ENCODE measurements around the gene PLXNB3. TPM values are rescaled to one million over a fixed set of nuclear protein-coding genes. Genes with fewer than 3 reads are reported as not detected.
"Not testable (repeated sequence)": the region's sequence is repeated elsewhere in the genome, so short reads cannot be mapped to it uniquely, and the experiment has no call there.

PLXNB3 gene
- polyA plus RNA-seq, 3 donors, result 1.0 to 2.0 (median 1.2) TPM

GRCh38 chrX:153802513-153803045 is 38.5 kb downstream of the PLXNB3 start:
- DNase-seq (ENCODE audit: extremely low read depth in 1 of 11, low read depth in 9 of 11, low spot score in 4 of 11), result no peak

- no peak for DNase-seq (ENCODE audit: extremely low read depth in 1 of 11, low read depth in 9 of 11, low spot score in 4 of 11)
These were observed 39.4 kb downstream of the PLXNB3 start for GRCh38 chrX:153803211-153804099.

GRCh38 chrX:153804100-153804595 is 40.1 kb downstream of the PLXNB3 start:
- no peak for DNase-seq (ENCODE audit: extremely low read depth in 1 of 11, low read depth in 9 of 11, low spot score in 4 of 11)

- no peak for DNase-seq (ENCODE audit: extremely low read depth in 1 of 11, low read depth in 9 of 11, low spot score in 4 of 11)
These were observed 40.6 kb downstream of the PLXNB3 start for GRCh38 chrX:153804621-153805020.

- DNase-seq (ENCODE audit: extremely low read depth in 1 of 11, low read depth in 9 of 11, low spot score in 4 of 11), result no peak
These were observed 41.4 kb downstream of the PLXNB3 start for GRCh38 chrX:153805436-153805835.

GRCh38 chrX:153806999-153807575 is 43.0 kb downstream of the PLXNB3 start:
- no peak for DNase-seq (ENCODE audit: extremely low read depth in 1 of 11, low read depth in 9 of 11, low spot score in 4 of 11)

GRCh38 chrX:153807976-153808375 is 43.9 kb downstream of the PLXNB3 start:
- no peak for DNase-seq (ENCODE audit: extremely low read depth in 1 of 11, low read depth in 9 of 11, low spot score in 4 of 11)

GRCh38 chrX:153812220-153812619 is 48.2 kb downstream of the PLXNB3 start:
- DNase-seq (ENCODE audit: extremely low read depth in 1 of 11, low read depth in 9 of 11, low spot score in 4 of 11), result no peak

- no peak for DNase-seq (ENCODE audit: extremely low read depth in 1 of 11, low read depth in 9 of 11, low spot score in 4 of 11)
These were observed 49.1 kb downstream of the PLXNB3 start for GRCh38 chrX:153813161-153813560.

- no peak for DNase-seq (ENCODE audit: extremely low read depth in 1 of 11, low read depth in 9 of 11, low spot score in 4 of 11)
These were observed 50.7 kb downstream of the PLXNB3 start for GRCh38 chrX:153814591-153815315.

GRCh38 chrX:153816831-153817690 is 53.0 kb downstream of the PLXNB3 start:
- no peak for DNase-seq (ENCODE audit: extremely low read depth in 1 of 11, low read depth in 9 of 11, low spot score in 4 of 11)

- DNase-seq (ENCODE audit: extremely low read depth in 1 of 11, low read depth in 9 of 11, low spot score in 4 of 11), result not testable (repeated sequence)
These were observed 54.0 kb downstream of the PLXNB3 start for GRCh38 chrX:153818064-153818463.

GRCh38 chrX:153818571-153819383 is 54.7 kb downstream of the PLXNB3 start:
- peak in 1 of 11 donors; percentile 42 for DNase-seq (ENCODE audit: extremely low read depth in 1 of 11, low read depth in 9 of 11, low spot score in 4 of 11)

GRCh38 chrX:153819384-153820040 is 55.5 kb downstream of the PLXNB3 start:
- DNase-seq (ENCODE audit: extremely low read depth in 1 of 11, low read depth in 9 of 11, low spot score in 4 of 11), result no peak

GRCh38 chrX:153820601-153821000 is 56.6 kb downstream of the PLXNB3 start:
- no peak for DNase-seq (ENCODE audit: extremely low read depth in 1 of 11, low read depth in 9 of 11, low spot score in 4 of 11)

GRCh38 chrX:153821066-153821465 is 57.0 kb downstream of the PLXNB3 start:
- no peak for DNase-seq (ENCODE audit: extremely low read depth in 1 of 11, low read depth in 9 of 11, low spot score in 4 of 11)

- DNase-seq (ENCODE audit: extremely low read depth in 1 of 11, low read depth in 9 of 11, low spot score in 4 of 11), result no peak
These were observed 60.3 kb downstream of the PLXNB3 start for GRCh38 chrX:153824348-153824747.

Data from renal cortex interstitium (tissue), 11 donors.